Hepatocyte (in vitro differentiated cells): ENCODE results near the gene TTC7B. TPM values are rescaled to one million over a fixed set of nuclear protein-coding genes. Genes with fewer than 3 reads are reported as not detected.

Experiments used
- DNase-seq: peaks from one replicate; pipeline ENCODE4 v3.0.0-alpha.2; 2016; ENCODE audit warnings: low spot score
- H2AFZ ChIP-seq: fragments of 200-600 bp; sonication (generic); 2 replicates; pipeline ENCODE4 v1.6.0; 2016; ENCODE audit warnings: antibody characterized with exemption, mild to moderate bottlenecking
- H3K27ac ChIP-seq: fragments of 200-600 bp; sonication (generic); 2 replicates; pipeline ENCODE4 v1.5.1; 2016; ENCODE audit warnings: mild to moderate bottlenecking
- H3K27me3 ChIP-seq: fragments of 200-600 bp; sonication (generic); 2 replicates; pipeline ENCODE4 v1.6.1; 2016
- H3K36me3 ChIP-seq: fragments of 200-600 bp; sonication (generic); replicated peaks from 2 replicates; pipeline ENCODE4 v1.5.1; 2016; ENCODE audit warnings: low read depth; ENCODE audit not compliant: insufficient read depth
- H3K4me1 ChIP-seq: fragments of 200-600 bp; sonication (generic); 2 replicates; pipeline ENCODE4 v1.5.1; 2016; ENCODE audit warnings: mild to moderate bottlenecking, moderate library complexity; ENCODE audit not compliant: insufficient read depth
- H3K4me2 ChIP-seq: fragments of 200-600 bp; sonication (generic); 2 replicates; pipeline ENCODE4 v1.6.0; 2016
- H3K4me3 ChIP-seq: fragments of 200-600 bp; sonication (generic); 2 replicates; pipeline ENCODE4 v1.5.1; 2016; ENCODE audit warnings: mild to moderate bottlenecking
- H3K79me2 ChIP-seq: fragments of 200-600 bp; sonication (generic); 2 replicates; pipeline ENCODE4 v1.6.0; 2017; ENCODE audit warnings: mild to moderate bottlenecking
- H3K9me2 ChIP-seq: fragments of 200-600 bp; sonication (generic); replicated peaks from 2 replicates; pipeline ENCODE4 v1.6.0; 2017; ENCODE audit warnings: mild to moderate bottlenecking; ENCODE audit not compliant: insufficient read depth
- H3K9me3 ChIP-seq: fragments of 200-600 bp; sonication (generic); 2 replicates; pipeline ENCODE4 v1.5.1; 2016; ENCODE audit warnings: low read depth, mild to moderate bottlenecking
- H4K20me1 ChIP-seq: fragments of 200-600 bp; sonication (generic); 2 replicates; pipeline ENCODE4 v1.6.0; 2016; ENCODE audit warnings: mild to moderate bottlenecking; ENCODE audit not compliant: insufficient read depth, poor library complexity, severe bottlenecking
- CTCF ChIP-seq: fragments of 200-600 bp; sonication (generic); IDR thresholded peaks from 2 replicates; pipeline ENCODE4 v1.5.1; 2016; ENCODE audit warnings: antibody characterized with exemption, mild to moderate bottlenecking; ENCODE audit not compliant: poor library complexity
- EZH2 ChIP-seq: fragments of 200-600 bp; sonication (generic); IDR thresholded peaks from 2 replicates; pipeline ENCODE4 v1.6.1; 2016; ENCODE audit warnings: antibody characterized with exemption, mild to moderate bottlenecking, borderline replicate concordance
- EZH2phosphoT487 ChIP-seq: fragments of 200-600 bp; sonication (generic); IDR thresholded peaks from one replicate; pipeline ENCODE4 v1.6.1; 2018; ENCODE audit warnings: antibody characterized with exemption, mild to moderate bottlenecking, low read depth, moderate library complexity; ENCODE audit not compliant: unreplicated experiment, severe bottlenecking
- WGBS: methylation state at CpG from one replicate; pipeline ENCODE4 v1.1.6; 2016; ENCODE audit warnings: low lambda C conversion rate; ENCODE audit errors: missing lambda C conversion rate; 5-methylcytosine and 5-hydroxymethylcytosine counted together
- polyA plus RNA-seq: library from polyadenylated mRNA; unstranded; fragments of >200 nt; fragmentation: Nextera tagmentation; extraction: Ambion mirVana; gene quantifications from 2 replicates; pipeline ENCODE4 v1.2.1, GENCODE V29; 2016
- total RNA-seq: library from RNA; depleted of rRNA; stranded (reverse); fragments of >200 nt; gene quantifications from 2 replicates; pipeline ENCODE4 v1.2.3, GENCODE V29; 2014

Gene TTC7B
- total and polyA plus RNA-seq, 2 experiments from 2014 or later = 10.7 to 25.5 TPM

DNA sequence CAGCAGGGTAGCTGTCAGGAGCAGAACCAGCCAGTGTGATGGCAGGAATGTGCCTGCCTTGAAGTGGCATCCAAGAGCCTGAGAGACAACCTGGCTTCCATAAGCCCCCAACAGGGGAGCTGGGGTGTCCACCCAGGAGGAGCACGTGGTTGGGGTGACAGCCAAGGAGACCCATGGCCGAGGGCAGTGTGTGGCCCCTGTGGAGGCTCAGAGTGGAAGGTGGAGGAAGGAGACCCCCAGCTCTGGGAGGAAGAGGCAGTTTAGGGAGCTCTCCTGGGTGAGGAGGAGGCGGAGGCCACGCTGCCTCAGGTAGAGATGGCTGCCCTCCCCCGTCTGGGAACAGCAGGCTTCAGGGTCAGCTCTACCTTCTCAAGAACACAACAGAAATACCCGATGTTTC, 272.4 kb downstream of the TTC7B start:
- TF ChIP-seq CTCF (no peak), EZH2phosphoT487 (no peak), EZH2 (no peak)
- Histone ChIP-seq H2AFZ (no peak overlapping the region), H3K27me3 (no peaks in the 10 kb centered on the region), H3K79me2 (no peaks in the 10 kb centered on the region), H3K27ac (no peak overlapping the region), H3K9me2 (no peaks in the 10 kb centered on the region), H3K4me2 (no peak overlapping the region), H3K4me1 (no peaks in the 10 kb centered on the region), H3K9me3 (no peaks in the 10 kb centered on the region), H4K20me1 (no peaks in the 10 kb centered on the region), H3K4me3 (no peak overlapping the region), H3K36me3 (no peaks in the 10 kb centered on the region)
- WGBS = 93% methylated on average over 6 of the region's 6 CpGs
- no peak for DNase-seq

DNA sequence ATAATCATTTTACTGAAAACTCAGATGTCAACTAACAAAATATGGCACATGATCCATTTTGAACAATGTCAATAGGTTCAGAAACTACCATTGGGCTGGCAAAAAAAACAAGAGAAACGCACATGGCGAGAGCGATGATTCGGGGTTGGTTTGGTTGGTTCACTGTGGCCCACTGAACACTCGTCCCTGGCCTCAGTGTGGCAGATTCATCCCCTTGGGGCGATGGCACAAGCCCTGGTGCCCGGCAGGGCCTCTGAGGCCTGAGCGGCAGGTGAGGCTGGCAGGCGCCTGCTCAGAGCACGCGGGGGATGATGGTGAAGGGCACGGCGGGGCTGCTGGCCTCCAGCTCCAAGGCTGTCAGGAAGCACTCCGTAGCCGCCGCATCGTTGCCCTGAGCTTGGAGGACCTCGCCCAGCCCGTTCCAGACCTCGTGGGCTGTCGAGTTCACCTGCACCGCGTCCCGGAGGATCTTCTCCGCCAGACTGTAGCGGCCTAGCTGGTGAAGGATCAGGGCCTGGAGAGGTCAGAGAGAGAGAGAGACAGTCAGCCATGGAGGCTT, 275.1 kb downstream of the TTC7B start:
- Histone ChIP-seq H3K27me3 (no peaks in the 10 kb centered on the region), H3K9me3 (no peaks in the 10 kb centered on the region), H4K20me1 (no peaks in the 10 kb centered on the region), H3K9me2 (no peaks in the 10 kb centered on the region), H3K4me2 (no peak overlapping the region), H3K36me3 (no peaks in the 10 kb centered on the region), H3K27ac (no peak overlapping the region), H3K4me3 (no peak overlapping the region), H3K79me2 (no peaks in the 10 kb centered on the region), H2AFZ (no peak overlapping the region), H3K4me1 (no peaks in the 10 kb centered on the region)
- TF ChIP-seq EZH2 (no peak), CTCF (no peak), EZH2phosphoT487 (no peak)
- WGBS = 93% methylated on average over 23 of the region's 26 CpGs
- no peak for DNase-seq

DNA sequence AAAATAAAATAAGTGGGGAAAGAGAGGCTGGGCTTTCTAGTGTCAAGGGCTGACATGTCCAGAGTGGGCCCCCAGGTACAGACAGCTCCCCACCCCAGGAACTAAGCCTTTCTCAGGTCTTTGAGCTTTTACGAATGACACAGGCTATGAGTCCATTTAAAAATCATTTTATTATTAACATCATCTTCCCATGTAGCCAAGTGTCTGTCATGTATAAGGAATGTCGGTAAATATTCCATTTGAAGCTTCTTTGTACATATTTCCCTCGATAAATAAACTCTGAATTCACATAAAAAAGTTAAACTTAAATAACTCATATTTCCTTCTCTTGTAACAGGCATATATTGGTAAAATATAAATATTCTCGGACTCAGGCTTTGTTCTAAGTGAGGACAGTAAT, 275.8 kb downstream of the TTC7B start:
- Histone ChIP-seq H3K36me3 (no peaks in the 10 kb centered on the region), H3K4me3 (no peak overlapping the region), H3K27me3 (no peaks in the 10 kb centered on the region), H3K27ac (no peak overlapping the region), H3K4me1 (no peaks in the 10 kb centered on the region), H2AFZ (no peak overlapping the region), H3K4me2 (no peak overlapping the region), H3K9me2 (no peaks in the 10 kb centered on the region), H3K9me3 (no peaks in the 10 kb centered on the region), H3K79me2 (no peaks in the 10 kb centered on the region), H4K20me1 (no peaks in the 10 kb centered on the region)
- 93% methylated on average over 4 of the region's 4 CpGs for WGBS
- DNase-seq = no peak
- TF ChIP-seq CTCF (no peak), EZH2 (no peak), EZH2phosphoT487 (no peak)

DNA sequence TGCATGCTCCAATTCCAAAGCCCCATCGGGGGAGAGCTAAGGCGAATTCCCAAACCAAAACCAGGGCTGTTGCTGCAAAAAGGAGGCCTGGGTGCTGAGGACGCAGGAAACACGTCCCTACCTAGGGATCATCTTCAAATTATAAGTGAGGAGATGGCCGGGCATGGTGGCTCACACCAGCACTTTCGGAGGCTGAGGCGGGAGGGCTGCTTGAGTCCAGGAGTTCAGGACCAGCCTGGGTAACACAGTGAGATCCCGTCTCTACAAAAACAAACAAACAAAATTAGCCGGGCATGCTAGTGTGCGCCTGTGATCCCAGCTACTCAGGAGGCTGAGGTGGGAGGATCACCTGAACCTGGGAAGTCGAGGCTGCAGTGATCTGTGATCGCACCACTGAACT, 276.2 kb downstream of the TTC7B start:
- Histone ChIP-seq H2AFZ (no peak overlapping the region), H4K20me1 (no peaks in the 10 kb centered on the region), H3K4me1 (no peaks in the 10 kb centered on the region), H3K9me2 (no peaks in the 10 kb centered on the region), H3K27me3 (no peaks in the 10 kb centered on the region), H3K4me2 (no peak overlapping the region), H3K36me3 (no peaks in the 10 kb centered on the region), H3K27ac (no peak overlapping the region), H3K9me3 (no peaks in the 10 kb centered on the region), H3K4me3 (no peak overlapping the region), H3K79me2 (no peaks in the 10 kb centered on the region)
- TF ChIP-seq CTCF (no peak), EZH2phosphoT487 (no peak), EZH2 (no peak)
- DNase-seq = no peak
- 92% methylated on average over 12 of the region's 12 CpGs for WGBS
